DLD1 (cell line): ENCODE data around the gene CCDC97.
"Not testable (repeated sequence)": the region's sequence is repeated elsewhere in the genome, so short reads cannot be mapped to it uniquely, and the experiment has no call there.

Source experiments
- in situ Hi-C: cut with HindIII; loops from 2 replicates; pipeline ENCODE4 v1.10.0; 2017; ENCODE audit warnings: low sequenced_read_pairs

CCDC97 gene

GRCh38 chr19:41332468-41332867, 22.5 kb downstream of the CCDC97 start:
- in situ Hi-C loops: no loop called here

GRCh38 chr19:41334793-41335192, 24.8 kb downstream of the CCDC97 start:
- in situ Hi-C loops: no loop called here

DNA sequence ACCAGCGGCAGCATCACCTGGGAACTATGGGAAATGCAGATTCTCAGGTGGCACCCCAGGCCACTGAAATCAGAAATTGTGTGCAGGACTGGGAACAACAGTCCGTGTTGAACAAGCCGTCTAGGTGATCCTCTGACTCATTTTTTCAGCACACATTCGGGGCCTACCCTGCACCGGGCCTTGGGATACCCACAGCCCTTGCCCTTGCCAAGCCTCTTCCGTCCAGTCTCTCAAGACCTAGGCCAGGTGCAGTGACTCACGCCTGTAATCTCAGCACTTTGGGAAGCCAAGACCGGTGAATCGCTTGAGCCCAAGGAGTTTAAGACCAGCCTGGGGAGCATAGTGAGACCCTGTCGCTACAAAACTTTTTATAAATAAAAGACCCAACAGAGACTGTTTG, 25.5 kb downstream of the CCDC97 start:
- in situ Hi-C loops: no loop called here

GRCh38 chr19:41339936-41340335, 30.0 kb downstream of the CCDC97 start:
- in situ Hi-C loops: no loop called here

DNA sequence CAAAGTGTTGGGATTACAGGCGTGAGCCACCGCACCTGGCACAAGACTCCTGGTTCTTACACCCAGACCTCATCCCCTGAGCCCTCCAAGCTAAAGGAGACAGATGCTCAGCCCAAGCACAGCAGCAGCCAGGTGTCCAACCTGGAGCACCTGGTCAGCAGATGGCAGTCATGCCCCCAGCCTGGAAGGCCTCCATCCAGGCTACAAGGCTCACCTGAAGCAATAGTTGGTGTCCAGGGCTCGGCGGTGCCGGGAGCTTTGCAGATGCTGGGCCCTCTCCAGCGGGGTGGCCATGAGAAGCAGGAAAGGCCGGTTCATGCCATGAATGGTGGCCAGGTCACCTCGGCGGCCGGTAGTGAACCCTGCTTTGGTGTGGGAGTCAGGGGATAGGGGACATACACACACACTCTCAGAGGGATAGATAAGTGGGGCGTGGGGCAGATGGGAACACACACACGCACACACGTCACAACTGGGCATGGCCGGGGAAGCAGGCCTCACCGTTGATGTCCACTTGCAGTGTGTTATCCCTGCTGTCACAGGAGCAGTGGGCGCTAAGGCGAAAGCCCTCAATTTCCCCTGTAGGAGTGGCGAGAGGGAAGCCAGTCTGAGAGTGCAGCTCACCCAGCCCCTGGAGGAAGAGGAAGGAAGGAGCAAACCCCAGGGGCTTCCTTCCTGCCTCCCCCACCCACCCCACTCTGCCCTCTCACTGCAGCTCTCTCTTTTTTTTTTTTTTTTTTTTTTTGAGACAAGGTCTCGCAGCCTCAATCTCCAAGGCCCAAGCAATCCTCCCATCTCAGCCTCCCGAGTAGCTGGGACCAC, 31.9 kb downstream of the CCDC97 start:
- in situ Hi-C loops: no loop called here

DNA sequence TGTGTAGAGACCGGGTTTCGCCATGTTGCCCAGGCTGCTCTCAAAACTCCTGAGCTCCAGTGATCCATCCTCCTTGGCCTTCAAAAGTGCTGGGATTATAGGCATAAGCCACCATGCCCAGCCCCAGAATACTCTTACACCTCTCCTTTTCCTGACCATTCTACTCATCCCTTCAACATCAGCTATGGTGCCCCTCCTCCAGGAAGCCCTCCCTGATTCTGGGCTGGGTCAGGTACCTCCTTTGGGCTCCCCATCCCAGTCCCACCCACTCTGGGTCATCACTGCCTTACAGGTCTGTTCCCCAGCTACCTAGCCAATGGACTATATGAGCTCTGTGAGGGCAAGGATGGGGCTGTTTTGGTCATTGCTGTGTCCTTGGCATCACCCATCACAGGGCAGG, 34.2 kb downstream of the CCDC97 start:
- in situ Hi-C loops: no loop called here

DNA sequence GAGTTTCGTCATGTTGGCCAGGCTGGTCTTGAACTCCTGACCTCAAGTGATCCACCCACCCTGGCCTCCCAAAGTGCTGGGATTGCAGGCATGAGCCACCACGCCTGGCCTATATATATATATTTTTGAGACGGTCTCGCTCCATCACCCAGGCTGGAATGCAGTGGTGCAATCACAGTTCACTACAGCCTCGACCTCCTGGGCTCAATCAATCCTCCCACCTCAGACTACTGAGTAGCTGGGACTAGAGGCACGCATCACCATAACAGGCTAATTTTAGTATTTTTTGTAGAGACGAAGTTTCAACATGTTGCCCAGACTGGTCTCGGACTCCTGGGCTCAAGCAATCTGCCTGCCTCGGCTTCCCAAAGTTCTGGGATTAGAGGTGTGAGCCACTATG, 36.9 kb downstream of the CCDC97 start:
- in situ Hi-C loops: not testable (repeated sequence)

DNA sequence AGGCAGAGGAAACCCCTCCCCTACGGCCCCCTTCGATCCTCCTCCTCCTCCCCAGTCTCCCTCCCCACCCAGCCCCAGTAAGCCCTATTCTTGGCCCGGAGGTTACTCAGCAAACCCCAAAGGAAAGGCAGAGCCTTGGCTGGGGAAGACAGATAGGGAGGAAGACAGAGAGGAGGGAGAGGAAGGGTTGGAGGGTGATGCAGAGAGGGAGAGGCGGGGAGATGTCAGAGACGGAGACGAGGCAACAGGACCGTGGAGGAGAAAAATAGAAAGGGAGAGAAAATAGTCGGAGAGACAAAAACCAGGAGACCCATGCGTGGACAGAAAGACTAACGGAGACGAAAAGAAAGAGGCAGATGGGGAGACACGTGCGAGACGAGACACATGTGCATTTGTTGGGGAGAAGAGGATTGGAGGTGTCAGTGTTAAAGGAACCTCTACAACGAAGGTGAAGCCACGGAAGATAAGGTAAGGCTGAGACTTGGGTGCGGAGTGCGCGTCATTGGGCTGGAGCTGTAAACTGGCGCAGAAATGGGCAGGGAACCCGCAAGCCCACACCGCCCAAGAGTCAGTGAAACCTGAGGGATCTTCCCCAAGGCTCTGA, 40.9 kb downstream of the CCDC97 start:
- in situ Hi-C loops: no loop called here

GRCh38 chr19:41351339-41352245, 41.6 kb downstream of the CCDC97 start:
- in situ Hi-C loops: no loop called here

GRCh38 chr19:41352279-41352608, 42.3 kb downstream of the CCDC97 start:
- in situ Hi-C loops: no loop called here

DNA sequence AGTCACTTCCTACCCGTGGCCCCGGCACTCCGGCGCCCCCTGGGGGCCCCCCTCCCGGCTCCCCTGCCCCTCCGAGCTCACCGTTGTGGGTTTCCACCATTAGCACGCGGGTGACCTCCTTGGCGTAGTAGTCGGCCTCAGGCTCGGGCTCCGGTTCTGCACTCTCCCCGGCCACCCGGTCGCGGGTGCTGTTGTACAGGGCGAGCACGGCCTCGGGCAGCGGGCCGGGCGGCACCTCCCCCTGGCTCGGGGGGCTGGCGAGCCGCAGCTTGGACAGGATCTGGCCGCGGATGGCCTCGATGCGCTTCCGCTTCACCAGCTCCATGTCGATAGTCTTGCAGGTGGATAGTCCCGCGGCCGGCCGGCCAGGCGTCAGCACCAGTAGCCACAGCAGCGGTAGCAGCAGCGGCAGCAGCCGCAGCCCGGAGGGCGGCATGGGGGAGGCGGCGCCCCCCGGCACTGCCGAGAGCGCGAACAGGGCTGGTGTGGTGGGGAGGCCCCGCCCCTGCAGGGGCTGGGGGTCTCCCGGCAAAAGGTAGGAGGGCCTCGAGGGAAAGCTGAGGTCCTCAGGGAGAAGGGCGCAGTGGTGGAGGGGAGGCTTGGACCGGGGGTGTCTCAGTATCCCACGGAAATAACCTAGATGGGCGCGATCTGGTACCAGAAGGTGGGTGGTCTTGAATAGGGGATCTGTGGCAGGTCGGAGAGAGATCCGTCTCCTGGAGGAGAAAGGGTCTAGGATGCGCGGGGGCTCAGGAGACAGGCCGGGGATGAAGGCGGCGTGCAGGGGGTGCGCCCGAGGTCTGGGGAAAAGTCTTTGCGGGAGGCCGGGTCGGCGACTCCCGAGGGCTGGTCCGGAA, 42.9 kb downstream of the CCDC97 start:
- in situ Hi-C loops: no loop called here

- in situ Hi-C loops: no loop called here
Measured at GRCh38 chr19:41353466-41354342, 43.7 kb downstream of the CCDC97 start, which contains the start of gene TGFB1. TSS of gene TGFB1 (minus strand) at chr19:41353922. CDS start at chr19:41353044, 878 bp downstream.

DNA sequence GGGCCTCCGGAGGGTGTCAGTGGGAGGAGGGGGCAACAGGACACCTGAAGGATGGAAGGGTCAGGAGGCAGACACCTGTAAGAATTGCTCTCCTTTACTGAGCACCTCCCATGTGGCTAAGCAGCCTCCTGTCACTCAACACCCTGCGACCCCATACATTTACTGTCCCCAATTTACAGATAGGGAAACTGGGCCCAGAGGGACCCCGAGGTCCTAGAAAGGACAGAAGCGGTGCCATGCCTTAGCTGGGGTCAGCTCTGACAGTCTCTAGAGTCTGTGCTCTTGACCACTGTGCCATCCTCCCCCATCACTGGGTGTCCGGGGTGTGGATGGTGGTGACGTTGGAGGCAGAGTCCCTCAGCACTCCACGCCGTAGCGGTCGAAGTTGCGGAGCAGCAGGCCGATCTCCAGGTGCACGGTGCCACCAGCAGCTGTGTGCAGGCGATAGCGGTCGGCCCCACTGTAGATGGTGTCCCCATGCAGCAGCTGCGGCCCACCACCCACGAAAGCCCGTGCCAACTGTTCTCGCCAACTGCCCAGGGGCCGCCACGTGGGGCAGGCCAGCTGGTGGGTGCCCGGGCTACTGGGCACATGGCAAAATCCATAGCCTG, 44.5 kb downstream of the CCDC97 start:
- in situ Hi-C loops: no loop called here

DNA sequence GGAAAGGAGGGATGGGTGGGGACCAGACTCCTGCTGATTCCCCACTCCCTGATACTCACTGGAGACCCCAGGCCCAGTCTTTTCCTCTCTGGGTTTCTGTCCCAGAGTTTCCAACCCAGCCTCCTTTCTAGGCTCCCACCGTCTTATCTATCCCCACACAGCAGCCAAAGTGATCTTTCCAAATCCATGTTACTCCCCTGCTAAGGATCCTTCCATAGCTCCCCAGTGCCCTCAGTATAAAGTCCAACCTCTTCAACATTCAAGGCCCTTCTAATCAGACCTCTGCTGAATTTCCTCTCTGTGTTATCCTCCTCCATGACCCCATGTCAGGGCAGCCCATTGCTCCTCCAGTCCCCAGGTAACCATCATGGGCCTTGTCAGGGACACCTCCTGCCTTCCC, 45.1 kb downstream of the CCDC97 start:
- in situ Hi-C loops: no loop called here

GRCh38 chr19:41355802-41356201, 45.8 kb downstream of the CCDC97 start:
- in situ Hi-C loops: no loop called here

DNA sequence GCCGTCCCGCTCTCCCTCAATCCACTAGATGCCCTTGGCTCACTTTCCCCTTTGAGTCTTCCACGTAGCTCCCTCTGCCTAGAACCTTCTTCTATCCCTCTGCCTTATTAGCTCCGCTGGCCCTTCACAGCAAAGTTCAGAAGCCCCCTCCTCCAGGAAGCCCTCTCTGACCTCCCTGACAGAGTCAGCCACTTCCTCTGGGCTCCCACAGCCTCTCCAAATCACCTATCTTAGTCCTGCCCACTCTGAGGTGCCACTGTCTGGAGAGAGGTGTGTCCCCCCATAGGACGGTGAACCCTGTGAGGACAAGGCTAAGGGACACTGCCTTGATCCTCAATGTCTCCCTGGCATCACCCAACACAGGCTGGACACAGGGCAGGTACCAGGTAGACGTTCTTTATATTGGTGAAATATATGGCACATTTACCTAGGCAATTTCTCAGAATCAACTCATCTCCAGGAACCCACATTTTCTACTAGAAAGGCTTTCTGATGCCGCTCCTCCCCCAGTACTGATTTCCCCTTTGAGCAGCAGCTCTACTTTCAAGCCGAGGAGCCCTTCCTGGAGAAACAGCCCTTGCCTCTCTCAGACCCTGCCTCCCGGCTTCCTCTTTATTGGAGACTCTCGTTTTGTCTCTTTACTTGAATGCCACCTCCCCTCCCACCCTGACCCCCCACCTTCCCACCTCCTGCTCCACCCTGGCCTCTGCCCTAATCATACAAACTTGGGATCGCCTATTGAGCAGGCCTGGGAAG, 47.2 kb downstream of the CCDC97 start:
- in situ Hi-C loops: no loop called here

GRCh38 chr19:41357746-41358145, 47.8 kb downstream of the CCDC97 start:
- in situ Hi-C loops: no loop called here

DNA sequence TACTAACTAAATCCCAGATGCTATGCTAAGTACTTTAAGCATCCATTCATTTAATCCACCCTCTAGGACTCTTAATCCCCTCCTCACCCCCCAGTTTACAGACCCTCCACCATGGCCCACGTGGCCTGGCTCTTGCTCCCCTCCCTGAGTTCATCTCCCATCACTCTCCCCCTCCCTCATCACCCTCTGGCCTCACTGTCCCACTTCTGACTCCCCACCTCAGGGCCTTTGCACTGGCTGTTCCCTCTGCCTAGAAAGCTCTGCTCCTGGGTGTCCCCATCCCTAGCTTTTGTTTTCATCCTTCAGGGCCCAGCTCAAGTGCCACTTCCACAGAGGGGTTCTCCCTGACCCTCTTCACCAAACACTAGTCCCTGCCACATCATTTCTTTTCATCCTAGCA, 49.8 kb downstream of the CCDC97 start:
- in situ Hi-C loops: no loop called here
